ENCODE data around the gene MYT1.

The MYT1 gene

DNA sequence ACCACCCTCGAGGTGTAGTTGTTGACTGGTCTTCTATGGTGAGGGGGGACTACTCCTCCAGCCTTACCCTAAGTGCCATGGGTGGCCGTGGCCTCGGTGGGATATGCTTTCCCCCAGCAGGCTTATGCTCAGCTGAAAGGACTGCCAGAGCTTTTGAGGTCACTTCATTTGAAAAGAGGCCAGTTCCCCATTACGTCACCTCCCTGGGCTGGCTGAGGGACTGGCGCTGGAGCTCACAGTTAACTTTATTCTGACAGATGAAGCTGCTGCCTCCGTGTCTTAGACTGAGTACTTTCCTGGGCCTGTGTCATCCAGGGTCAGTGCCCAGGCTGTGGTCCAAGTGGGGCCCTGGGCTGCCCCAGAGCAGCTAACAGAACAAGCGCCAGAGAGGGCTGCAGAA, 48.5 kb downstream of the MYT1 start:
- peak in 10 of 58 donors; percentile 7 to 30 (median 16) for DNase-seq

- no peak for DNase-seq
Measured at GRCh38 chr20:64214113-64214512, 49.9 kb downstream of the MYT1 start.

DNA sequence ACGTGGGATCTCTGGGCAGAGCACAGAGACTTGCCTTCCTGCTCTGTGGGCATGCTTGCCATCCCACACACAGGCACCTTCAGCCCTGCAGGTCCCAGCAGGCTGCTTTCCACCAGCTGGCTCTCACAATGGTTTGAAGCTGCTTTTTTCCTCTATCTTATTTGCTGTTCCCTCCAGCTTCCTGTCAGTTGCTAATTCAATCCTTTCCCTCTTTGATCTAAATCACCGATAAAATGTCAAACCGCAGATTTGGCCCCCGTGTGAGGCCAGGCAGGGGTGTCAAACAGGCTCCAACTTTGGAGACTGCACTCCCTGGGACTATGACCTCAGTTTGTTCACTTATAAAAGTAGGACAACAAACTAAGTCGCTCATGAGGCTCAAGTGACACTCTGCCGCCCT, 50.7 kb downstream of the MYT1 start:
- DNase-seq, result no peak

- DNase-seq, result peak in 1 of 58 donors; percentile 29
Measured at GRCh38 chr20:64216036-64216435, 51.8 kb downstream of the MYT1 start.

DNA sequence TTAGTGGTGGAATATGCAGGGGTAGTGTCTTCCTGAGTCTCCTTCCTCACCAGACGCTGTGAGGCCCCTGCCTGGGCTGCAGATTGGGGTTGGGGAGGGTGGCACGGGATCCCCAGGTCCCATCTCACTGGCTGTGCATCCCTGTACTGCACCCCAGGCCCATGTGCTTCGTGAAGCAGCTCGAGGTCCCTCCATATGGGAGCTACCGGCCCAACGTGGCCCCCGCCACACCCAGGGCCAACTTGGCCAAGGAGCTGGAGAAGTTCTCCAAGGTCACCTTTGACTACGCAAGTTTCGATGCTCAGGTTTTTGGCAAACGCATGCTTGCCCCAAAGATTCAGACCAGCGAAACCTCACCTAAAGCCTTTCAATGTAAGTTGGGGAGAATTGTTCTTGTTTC, 52.7 kb downstream of the MYT1 start:
- no peak for DNase-seq

DNA sequence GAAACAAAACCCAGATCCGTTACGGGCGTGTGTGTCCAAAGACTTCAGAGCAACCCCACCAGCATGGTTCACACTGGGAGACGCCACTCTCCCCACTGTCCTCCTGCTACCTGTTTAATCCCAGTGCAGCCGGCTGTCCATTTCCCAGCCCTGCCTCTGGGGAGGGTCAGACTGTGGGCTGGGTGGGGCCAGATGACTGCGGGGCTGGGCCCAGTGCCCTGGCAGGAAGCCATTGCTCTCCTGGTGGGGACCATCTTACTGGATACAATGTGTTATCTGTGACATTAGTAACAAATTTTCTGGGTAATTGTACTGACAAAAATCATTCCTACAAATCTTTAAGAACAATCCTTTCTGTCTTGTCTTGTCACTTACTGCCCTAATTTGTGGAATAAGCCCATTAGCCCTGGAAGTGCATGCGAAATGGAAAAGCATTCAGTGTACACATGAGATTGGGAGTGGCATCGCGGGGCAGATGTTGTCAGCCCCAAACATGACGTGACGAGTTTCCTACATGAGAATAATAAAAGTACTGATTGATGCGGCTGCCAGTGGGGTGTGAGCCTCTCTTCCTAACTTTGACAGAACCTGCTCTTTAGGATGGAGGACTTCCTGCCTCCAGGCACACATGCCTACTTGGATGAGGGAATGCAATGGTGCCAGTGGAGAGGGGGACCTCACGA, 53.4 kb downstream of the MYT1 start:
- DNase-seq, result no peak

DNA sequence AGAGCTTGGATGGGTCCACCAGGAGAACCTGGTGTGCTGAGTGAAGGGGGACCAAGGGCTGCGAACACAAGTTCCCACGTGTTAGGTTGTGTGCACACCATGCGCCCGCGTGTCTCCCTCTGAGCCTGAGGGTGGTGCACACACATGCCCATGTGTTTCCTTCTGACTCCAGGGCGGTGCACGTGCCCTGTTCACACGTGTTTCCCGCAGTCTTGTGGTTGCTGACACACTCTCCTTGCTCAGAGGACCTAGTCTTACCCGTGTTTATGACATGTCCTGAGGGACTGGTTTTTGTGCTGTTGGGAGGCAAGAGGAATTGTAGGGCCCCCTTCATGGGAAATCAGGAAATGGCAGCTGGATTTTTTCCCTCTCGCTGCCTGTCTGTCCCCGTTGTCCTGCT, 55.0 kb downstream of the MYT1 start:
- no peak for DNase-seq

DNA sequence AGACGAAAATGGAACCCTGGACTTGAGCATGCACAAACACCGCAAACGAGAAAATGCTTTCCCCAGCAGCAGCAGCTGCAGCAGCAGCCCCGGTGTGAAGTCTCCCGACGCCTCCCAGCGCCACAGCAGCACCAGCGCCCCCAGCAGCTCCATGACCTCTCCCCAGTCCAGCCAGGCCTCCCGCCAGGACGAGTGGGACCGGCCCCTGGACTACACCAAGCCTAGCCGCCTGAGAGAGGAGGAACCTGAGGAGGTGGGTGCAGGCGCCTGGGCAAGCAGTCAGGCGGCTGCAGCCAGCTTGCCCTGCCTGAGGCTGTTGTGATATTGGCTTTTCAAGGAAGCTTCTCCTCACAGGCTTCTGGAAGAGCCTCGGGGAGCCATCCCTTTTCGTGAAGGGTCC, 55.5 kb downstream of the MYT1 start:
- DNase-seq, result no peak

GRCh38 chr20:64220420-64220819, 56.2 kb downstream of the MYT1 start:
- no peak for DNase-seq

- no peak for DNase-seq
Measured at GRCh38 chr20:64220891-64221527, 56.8 kb downstream of the MYT1 start.

DNA sequence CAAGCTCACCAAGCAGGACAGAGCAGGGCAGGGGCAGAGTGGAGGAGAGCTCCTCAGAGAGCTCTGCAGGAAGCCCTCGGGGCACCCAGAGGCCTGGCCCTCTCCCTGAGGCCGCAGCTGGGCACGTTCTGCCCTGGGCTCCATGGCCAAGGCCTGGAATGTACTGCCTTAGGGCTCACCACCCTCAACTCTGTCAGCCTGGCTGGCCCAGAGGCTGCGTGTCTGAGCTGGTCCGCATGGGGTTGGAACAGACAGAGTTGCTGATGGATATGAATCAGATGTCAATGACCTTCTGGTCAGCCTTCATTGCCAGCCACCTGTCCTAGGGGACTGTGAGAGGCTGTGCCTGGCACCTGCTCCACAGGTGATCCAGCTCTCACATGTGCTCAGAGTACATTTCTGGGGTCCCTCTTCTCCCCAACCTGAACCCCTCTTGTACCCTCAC, 58.1 kb downstream of the MYT1 start:
- DNase-seq, result no peak

- DNase-seq, result peak in 4 of 58 donors; percentile 10 to 29 (median 24)
Measured at GRCh38 chr20:64222851-64223525, 58.7 kb downstream of the MYT1 start.

DNA sequence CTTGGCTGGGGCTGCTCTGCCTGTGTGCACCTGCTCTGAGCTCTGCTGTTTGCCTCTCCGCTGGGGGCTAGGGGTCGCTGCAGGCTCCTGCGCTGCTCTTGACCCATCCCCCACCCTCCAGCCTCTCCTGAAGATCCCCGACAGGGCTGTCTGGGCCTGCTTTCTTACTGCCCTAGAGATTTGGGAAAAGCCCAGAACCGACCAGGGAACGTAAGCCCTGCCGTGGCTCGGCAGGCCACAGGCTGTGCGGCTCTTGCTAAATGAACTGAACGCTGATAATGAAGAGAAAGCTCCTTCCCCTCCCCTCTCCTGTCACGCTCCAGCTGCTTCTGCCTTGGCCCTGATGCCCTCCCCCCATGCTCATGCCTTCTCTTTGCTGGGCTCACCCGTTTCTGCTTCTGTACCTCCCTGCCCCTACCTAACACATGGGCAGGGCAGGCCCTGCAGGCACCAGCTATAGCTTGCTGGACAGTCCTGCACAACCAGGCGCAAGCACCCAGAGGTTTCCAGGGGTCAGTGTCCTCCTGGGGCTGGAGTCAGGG, 59.3 kb downstream of the MYT1 start:
- DNase-seq, result peak in 10 of 58 donors; percentile 6 to 22 (median 16)

DNA sequence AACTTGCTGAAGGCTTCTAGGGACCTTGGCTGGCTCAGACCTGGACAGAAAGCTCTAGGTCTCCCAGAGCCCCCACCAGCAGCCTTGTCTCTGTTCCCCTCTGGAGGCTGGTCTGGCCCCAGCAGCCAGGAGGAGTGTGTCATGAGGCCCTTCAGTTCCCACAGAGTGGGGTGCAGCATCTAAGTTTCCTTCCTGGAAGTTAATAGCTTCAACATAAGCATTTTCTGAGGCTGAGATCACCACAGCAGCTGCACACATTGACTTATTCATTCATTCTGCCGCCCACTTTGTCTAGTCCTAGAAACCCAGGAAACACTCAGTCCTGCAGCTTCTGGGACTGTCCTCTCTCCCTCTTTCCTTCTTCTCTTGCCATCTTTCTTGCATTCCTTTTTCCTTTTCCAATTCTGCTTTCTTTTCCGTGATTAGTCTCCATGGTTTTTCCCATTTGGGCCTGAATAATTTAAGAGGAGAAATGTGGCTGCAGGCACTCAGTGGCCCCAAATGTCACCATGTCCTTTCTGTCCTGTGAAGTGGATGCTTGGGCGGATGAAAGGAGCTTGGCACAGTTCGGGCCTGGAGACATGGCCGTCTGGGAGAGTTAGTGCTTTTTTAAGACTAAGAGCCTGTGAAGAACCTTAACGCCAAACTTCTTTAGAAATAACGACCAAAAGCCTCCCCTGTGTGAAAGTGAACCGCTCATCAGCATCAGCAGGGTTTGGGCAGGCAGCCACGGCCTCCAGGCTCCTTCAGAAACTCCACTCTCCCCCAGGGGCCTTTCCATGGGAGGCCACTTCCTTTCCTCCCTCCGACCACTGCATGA, 60.3 kb downstream of the MYT1 start:
- peak in 4 of 58 donors; percentile 4 to 26 (median 15) for DNase-seq

DNA sequence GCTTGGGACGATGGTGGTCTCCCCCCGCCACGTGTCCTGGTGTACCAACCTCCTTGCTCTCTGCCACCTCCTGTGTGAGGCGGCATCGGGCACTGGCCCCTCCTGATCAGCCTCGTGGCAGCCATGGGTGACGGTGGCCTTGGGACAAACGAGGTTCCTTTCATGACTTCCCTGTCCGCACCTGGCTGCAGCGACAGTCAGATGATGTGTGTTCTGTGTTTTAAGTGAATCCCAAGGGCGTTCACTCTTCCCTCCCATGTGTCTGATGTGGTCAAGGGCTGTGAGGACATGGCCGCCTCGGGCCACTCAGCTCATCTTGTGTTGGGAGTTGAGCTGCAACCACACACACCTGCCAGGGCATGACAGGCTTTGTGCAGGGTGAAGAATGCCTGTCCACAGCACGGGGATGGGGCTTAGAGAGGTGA, 60.9 kb downstream of the MYT1 start:
- DNase-seq, result no peak

DNA sequence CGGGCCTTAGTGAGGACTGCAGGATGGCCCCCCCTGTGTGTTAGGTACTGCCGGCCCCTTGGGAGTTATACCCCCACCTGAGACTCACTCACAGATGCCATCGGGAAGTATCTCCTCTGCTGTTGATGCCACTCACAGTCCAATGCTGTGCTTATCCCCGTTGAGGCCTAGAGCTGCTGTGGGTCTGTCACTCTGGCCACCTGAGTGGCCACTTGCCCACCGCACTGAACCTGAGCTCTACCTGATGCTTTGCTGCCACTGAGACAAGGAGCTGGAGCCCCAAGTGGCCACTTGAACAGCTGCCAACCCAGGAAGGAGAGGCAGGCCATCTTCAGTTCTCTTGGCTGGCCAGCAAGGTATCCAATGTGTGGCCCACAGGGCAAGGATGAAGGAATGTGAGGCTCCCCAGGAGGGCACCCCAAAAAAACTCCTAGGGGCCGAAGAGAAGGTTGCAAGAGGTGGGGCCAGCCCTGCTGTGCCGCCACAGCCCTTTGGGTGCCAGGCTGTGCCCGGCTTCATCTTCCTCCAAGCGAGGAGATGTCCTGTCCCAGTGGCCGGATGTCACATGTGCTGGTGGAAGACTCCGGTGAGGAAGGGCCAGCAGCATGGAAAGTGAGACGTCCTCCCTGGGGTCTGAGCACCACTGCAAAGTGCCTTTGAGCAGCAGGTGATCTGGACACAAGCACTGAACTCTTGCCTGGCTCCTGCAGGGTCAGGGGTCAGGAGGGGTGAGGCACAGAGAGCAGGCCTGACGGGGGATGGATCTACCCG, 61.8 kb downstream of the MYT1 start:
- DNase-seq, result no peak

- no peak for DNase-seq
Measured at GRCh38 chr20:64226686-64227580, 62.7 kb downstream of the MYT1 start.

DNA sequence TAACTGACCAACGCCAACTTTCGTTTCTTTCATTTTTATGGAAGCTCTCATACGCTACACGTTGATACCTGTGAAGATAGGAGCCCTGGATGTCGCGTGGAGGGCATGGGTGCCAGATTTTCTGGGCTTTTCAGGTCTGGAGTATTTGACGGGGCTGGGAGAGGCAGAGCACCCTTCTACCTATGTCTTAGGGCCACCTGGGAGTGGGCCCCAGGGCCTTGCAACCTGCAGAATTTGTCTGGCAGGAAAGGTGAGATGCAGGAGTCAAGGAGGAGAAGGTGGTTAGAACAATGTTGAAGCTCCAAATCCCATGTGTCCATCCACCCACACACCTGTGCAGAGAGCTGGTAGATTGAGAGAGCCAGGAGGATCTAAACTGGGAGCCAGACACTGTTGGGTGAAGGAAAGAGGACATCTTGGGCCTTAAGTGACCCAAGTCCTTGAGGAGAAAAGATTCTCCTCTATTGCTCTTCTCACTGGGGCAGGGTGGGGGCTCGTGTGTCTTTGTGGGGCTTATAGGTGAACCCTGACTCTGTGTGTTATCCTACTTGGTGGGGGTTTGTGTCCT, 63.9 kb downstream of the MYT1 start:
- DNase-seq, result no peak

Measured in anterior cingulate cortex (tissue), 58 donors.